Middle frontal gyrus (tissue), 1 donor: ENCODE measurements around the gene SEMA3G.

Experiments used
- DNase-seq: peaks from one replicate; pipeline ENCODE4 v3.0.0-alpha.2; 2015; ENCODE audit warnings: low spot score; ENCODE audit errors: extremely low spot score

Gene SEMA3G

DNA sequence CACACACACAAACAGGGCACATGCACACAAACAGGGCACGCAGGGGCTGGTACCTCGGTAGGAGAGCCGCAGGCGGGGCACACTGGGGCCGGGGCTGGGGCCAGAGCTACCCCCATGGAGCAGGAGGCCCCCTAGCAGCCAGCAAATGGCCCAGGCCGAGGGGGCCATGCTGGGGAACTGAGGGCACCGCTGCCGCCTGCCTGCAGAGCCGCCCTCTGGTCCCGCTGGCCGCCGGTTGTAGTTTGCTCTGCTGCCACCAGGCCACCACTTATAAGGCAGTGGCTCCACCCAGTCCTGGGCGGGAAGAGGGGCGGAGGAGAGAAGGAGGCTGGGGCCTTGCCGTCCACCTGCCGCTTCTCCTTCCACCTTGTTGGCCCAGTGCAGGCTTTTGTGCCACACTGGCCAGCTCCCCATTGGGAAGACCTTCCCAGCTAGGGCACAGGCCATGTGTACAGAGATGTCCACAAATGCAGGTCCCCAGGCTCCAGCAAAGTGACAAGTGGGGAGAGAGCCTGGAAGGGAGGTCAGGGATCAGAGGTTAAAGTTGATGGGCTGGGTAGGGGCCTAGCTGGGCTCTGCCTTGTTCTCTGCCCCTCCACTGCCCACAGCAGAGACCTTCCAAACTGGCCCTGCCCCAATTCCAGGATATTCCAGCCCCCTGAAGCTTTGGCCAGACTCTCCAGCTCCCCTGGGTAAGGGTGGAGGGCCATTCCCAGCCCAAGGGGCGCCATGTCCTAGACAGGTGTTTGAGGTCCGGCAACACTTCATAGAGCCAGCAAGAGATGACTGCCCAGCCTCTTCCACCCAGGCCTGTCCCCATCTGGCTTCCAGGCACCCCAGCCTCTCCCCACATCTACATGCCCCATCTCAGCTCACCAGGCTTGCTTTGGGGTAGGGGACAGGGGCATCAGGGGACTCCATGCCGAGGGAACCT, at the start of gene SEMA3G:
TSS of gene SEMA3G (minus strand) at position 244 of the 934 bp plus-strand sequence. CDS start at position 168, 76 bp downstream.
- no peak for DNase-seq

GRCh38 chr3:52494445-52494844, 49.5 kb upstream of the SEMA3G start:
- DNase-seq: no peak

DNA sequence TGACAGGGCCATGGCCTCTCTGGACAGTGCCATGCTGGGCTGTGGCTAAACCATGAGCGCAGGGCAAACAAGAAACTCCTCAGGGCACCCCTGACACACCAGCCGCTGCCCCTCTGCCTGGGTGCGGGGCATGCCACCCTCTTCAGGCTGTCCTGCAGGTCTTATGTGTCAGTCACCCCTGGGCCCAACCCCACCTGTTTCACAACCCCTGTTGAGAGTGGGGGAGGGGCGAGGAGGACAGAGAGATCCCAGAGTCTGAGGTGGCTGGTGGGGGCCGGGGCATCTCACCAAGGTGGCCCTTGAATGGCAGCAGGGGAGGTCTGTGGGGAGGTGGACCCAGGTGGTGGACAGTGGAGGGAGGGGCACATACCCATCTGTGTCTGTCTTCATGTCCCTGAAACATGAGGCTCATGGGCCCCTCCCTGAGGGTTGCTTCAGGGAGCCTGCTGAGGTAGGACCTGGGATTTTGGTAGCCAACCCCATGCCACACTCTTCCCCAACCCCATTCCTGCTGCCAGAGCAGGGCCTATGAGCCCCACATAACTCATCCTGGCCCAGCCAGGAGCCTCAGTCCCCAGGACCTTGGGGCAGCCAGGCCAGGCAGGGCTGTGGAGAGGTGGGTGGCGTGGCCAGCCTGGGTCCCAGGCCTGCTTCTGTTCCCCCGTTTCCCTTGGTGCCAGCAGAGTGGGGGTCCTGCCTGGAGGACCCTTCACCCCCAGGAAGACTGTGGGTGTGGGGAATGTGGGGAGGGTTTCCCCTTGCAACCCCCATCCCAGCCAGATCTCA, 48.5 kb upstream of the SEMA3G start:
- no peak for DNase-seq

DNA sequence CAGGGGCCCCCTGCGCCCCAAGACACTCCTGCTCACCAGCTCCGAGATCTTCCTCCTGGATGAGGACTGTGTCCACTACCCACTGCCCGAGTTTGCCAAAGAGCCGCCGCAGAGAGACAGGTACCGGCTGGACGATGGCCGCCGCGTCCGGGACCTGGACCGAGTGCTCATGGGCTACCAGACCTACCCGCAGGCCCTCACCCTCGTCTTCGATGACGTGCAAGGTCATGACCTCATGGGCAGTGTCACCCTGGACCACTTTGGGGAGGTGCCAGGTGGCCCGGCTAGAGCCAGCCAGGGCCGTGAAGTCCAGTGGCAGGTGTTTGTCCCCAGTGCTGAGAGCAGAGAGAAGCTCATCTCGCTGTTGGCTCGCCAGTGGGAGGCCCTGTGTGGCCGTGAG, 47.2 kb upstream of the SEMA3G start:
- no peak for DNase-seq

- no peak for DNase-seq
Measured at GRCh38 chr3:52490939-52491526, 46.1 kb upstream of the SEMA3G start.

- no peak for DNase-seq
Measured at GRCh38 chr3:52490035-52490938, 45.4 kb upstream of the SEMA3G start.

GRCh38 chr3:52489453-52489852, 44.5 kb upstream of the SEMA3G start:
- DNase-seq: no peak

- DNase-seq: no peak
Measured at GRCh38 chr3:52488746-52489145, 43.8 kb upstream of the SEMA3G start.

DNA sequence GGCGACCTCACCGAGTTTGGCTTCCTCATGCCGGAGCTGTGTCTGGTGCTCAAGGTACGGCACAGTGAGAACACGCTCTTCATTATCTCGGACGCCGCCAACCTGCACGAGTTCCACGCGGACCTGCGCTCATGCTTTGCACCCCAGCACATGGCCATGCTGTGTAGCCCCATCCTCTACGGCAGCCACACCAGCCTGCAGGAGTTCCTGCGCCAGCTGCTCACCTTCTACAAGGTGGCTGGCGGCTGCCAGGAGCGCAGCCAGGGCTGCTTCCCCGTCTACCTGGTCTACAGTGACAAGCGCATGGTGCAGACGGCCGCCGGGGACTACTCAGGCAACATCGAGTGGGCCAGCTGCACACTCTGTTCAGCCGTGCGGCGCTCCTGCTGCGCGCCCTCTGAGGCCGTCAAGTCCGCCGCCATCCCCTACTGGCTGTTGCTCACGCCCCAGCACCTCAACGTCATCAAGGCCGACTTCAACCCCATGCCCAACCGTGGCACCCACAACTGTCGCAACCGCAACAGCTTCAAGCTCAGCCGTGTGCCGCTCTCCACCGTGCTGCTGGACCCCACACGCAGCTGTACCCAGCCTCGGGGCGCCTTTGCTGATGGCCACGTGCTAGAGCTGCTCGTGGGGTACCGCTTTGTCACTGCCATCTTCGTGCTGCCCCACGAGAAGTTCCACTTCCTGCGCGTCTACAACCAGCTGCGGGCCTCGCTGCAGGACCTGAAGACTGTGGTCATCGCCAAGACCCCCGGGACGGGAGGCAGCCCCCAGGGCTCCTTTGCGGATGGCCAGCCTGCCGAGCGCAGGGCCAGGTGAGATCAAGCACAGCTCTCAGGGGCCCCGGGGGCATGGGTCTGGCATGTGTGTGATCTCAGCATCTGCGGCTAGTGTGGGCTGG, 43.1 kb upstream of the SEMA3G start:
- no peak for DNase-seq

- no peak for DNase-seq
Measured at GRCh38 chr3:52487050-52487787, 42.3 kb upstream of the SEMA3G start.

- no peak for DNase-seq
Measured at GRCh38 chr3:52484680-52485461, 40.0 kb upstream of the SEMA3G start.

DNA sequence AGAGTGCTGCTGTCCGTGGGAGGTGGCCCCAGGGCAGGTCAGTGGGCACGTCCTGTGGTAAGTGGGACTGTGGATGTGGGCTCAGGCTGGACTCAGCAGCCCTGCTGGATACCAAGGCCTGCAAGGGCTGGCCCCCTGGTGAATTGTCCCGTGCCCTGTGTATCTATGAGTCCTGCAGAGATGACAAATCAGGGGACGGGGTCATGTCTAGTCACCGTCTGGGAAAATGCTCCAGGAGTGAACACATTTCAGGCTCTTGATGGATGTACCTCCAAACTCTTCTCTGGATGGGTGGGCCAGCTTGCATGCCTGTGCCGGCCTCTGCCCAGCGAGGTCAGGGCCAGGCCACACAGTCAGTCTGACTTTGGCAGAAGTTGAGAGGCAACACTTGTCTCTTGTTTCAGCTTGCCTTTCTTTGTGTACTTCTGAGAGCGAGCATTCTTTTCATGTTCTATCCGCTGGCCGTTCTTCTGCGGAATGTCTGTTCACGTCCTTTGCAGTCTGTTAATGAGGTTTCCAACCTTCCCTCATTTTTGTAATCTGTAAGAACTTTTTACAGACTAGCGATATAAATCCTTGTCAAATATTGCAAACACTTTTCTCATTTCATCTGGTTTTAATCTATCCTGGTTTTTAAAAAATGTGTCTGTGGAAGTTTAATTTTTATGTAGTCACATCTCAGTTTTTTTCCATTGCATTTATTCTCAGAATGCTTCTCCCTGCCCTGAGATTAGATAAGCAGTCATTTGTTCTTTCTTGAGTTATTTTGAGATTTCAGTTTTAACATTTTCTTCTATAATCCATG, 38.9 kb upstream of the SEMA3G start:
- no peak for DNase-seq

- no peak for DNase-seq
Measured at GRCh38 chr3:52483081-52483480, 38.2 kb upstream of the SEMA3G start.

- no peak for DNase-seq
Measured at GRCh38 chr3:52481819-52482521, 37.1 kb upstream of the SEMA3G start.

GRCh38 chr3:52480768-52481715, 36.1 kb upstream of the SEMA3G start:
- no peak for DNase-seq
